GM23338 (cell line): ENCODE measurements around the gene GRHL3. TPM values are rescaled to one million over a fixed set of nuclear protein-coding genes. Genes with fewer than 3 reads are reported as not detected.

ENCODE experiments used
- ATAC-seq: fragments of 200-7000 bp; cut with Tn5 transposase; 3 replicates; pipeline ENCODE4 v1.9.1; 2020
- DNase-seq: peaks from one replicate; pipeline ENCODE4 v3.0.0-alpha.2; 2015; ENCODE audit warnings: low spot score
- H2AFZ ChIP-seq: fragments of 200-600 bp; sonication (generic); 2 replicates; pipeline ENCODE4 v1.8.0; 2016; ENCODE audit warnings: antibody characterized with exemption, mild to moderate bottlenecking, moderate library complexity
- H3F3A ChIP-seq: fragments of 200-600 bp; sonication (generic); replicated peaks from 2 replicates; pipeline ENCODE4 v1.8.0; 2017; ENCODE audit warnings: antibody characterized with exemption, mixed run types, low read depth
- H3K27ac ChIP-seq: fragments of 200-600 bp; sonication (generic); 2 replicates; pipeline ENCODE4 v1.6.1; 2016; ENCODE audit warnings: low read depth
- H3K27me3 ChIP-seq: fragments of 200-600 bp; sonication (generic); 2 replicates; pipeline ENCODE4 v1.8.0; 2016; ENCODE audit warnings: mild to moderate bottlenecking, mixed run types, moderate library complexity; ENCODE audit not compliant: insufficient read depth
- H3K36me3 ChIP-seq: fragments of 200-600 bp; sonication (generic); 2 replicates; pipeline ENCODE4 v1.8.0; 2016; ENCODE audit warnings: mild to moderate bottlenecking; ENCODE audit not compliant: insufficient read depth
- H3K4me1 ChIP-seq: fragments of 200-600 bp; sonication (generic); 2 replicates; pipeline ENCODE4 v1.8.0; 2016; ENCODE audit warnings: mild to moderate bottlenecking, moderate library complexity; ENCODE audit not compliant: insufficient read depth
- H3K4me2 ChIP-seq: fragments of 200-600 bp; sonication (generic); 2 replicates; pipeline ENCODE4 v1.7.1; 2017; ENCODE audit warnings: mixed run types
- H3K4me3 ChIP-seq: fragments of 200-600 bp; sonication (generic); 2 replicates; pipeline ENCODE4 v1.6.1; 2016; ENCODE audit warnings: mixed run types
- H3K79me2 ChIP-seq: fragments of 200-600 bp; sonication (generic); replicated peaks from 2 replicates; pipeline ENCODE4 v1.8.0; 2017; ENCODE audit warnings: mild to moderate bottlenecking; ENCODE audit not compliant: insufficient read depth
- H3K9me2 ChIP-seq: fragments of 200-600 bp; sonication (generic); 2 replicates; pipeline ENCODE4 v1.8.0; 2017; ENCODE audit not compliant: insufficient read depth
- H4K20me1 ChIP-seq: fragments of 200-600 bp; sonication (generic); replicated peaks from 2 replicates; pipeline ENCODE4 v1.8.0; 2017; ENCODE audit warnings: mild to moderate bottlenecking; ENCODE audit not compliant: insufficient read depth
- H3K27ac Mint-ChIP-seq: 2 replicates; pipeline ENCODE4 v1.8.0; 2020; ENCODE audit warnings: inconsistent platforms, mild to moderate bottlenecking, moderate library complexity, mixed read lengths
- H3K27me3 Mint-ChIP-seq: 3 replicates; pipeline ENCODE4 v1.8.0; 2022; ENCODE audit warnings: low read depth, mild to moderate bottlenecking, moderate library complexity, mixed read lengths, inconsistent platforms; ENCODE audit not compliant: insufficient read depth, poor library complexity
- H3K36me3 Mint-ChIP-seq: 3 replicates; pipeline ENCODE4 v1.8.0; 2021; ENCODE audit warnings: low read depth, mild to moderate bottlenecking, inconsistent platforms, moderate library complexity, mixed read lengths
- H3K4me1 Mint-ChIP-seq: 3 replicates; pipeline ENCODE4 v1.8.0; 2020; ENCODE audit warnings: mild to moderate bottlenecking, inconsistent platforms, mixed read lengths
- H3K4me3 Mint-ChIP-seq: 3 replicates; pipeline ENCODE4 v1.8.0; 2021; ENCODE audit warnings: moderate library complexity, mild to moderate bottlenecking, inconsistent platforms, mixed read lengths
- H3K9me3 Mint-ChIP-seq: 3 replicates; pipeline ENCODE4 v1.8.0; 2020; ENCODE audit warnings: moderate library complexity, mild to moderate bottlenecking, inconsistent platforms, mixed read lengths
- CREB1 ChIP-seq: fragments of 250-450 bp; sonication (Bioruptor Pico); IDR thresholded peaks from 2 replicates; pipeline ENCODE4 v1.5.0; 2020; ENCODE audit warnings: low read depth, mild to moderate bottlenecking, moderate library complexity
- EZH2 ChIP-seq: fragments of 200-600 bp; sonication (generic); IDR thresholded peaks from one replicate; pipeline ENCODE4 v1.8.0; 2017; ENCODE audit warnings: antibody characterized with exemption, mild to moderate bottlenecking, low read depth; ENCODE audit not compliant: unreplicated experiment
- EZH2phosphoT487 ChIP-seq: fragments of 200-600 bp; sonication (generic); IDR thresholded peaks from one replicate; pipeline ENCODE4 v1.8.1; 2018; ENCODE audit warnings: antibody characterized with exemption; ENCODE audit not compliant: unreplicated experiment
- JUNB ChIP-seq: IDR thresholded peaks from one replicate; pipeline ENCODE4 v1.6.1; 2016; ENCODE audit warnings: antibody characterized with exemption; ENCODE audit not compliant: unreplicated experiment
- NANOG ChIP-seq: IDR thresholded peaks from 2 replicates; pipeline ENCODE4 v1.6.1; 2016; ENCODE audit warnings: antibody characterized with exemption, borderline replicate concordance
- STAT1 ChIP-seq: IDR thresholded peaks from one replicate; pipeline ENCODE4 v1.6.1; 2016; ENCODE audit warnings: antibody characterized with exemption; ENCODE audit not compliant: unreplicated experiment
- ZNF114 ChIP-seq: fragments of 250-450 bp; sonication (Bioruptor Pico); IDR thresholded peaks from 2 replicates; pipeline ENCODE4 v1.5.0; 2020; ENCODE audit warnings: mild to moderate bottlenecking, moderate library complexity
- ZNF331 ChIP-seq: fragments of 250-450 bp; sonication (Bioruptor Pico); IDR thresholded peaks from 2 replicates; pipeline ENCODE4 v1.5.0; 2020; ENCODE audit warnings: low read depth, mild to moderate bottlenecking, moderate library complexity
- polyA plus RNA-seq: library from polyadenylated mRNA; unstranded; fragments of >200 nt; fragmentation: Nextera tagmentation; extraction: Ambion mirVana; gene quantifications from 2 replicates; pipeline ENCODE4 v1.2.1, GENCODE V29; 2016
- total RNA-seq: library from RNA; depleted of rRNA; stranded (reverse); fragments of >200 nt; shearing (Covaris generic); gene quantifications from 2 replicates; pipeline ENCODE4 v1.2.3, GENCODE V29; 2014
- TF ChIP-seq, protein P1 (sequence below): IDR thresholded peaks from one replicate; pipeline ENCODE4 v1.6.1; 2018; ENCODE audit warnings: antibody characterized with exemption; ENCODE audit not compliant: unreplicated experiment
- TF ChIP-seq, protein P2 (sequence below): IDR thresholded peaks from 2 replicates; pipeline ENCODE4 v1.6.1; 2016; ENCODE audit warnings: antibody characterized with exemption

GRHL3 gene
- total and polyA plus RNA-seq, 2 experiments from 2014 or later: 0.78 to 1.1 TPM

DNA sequence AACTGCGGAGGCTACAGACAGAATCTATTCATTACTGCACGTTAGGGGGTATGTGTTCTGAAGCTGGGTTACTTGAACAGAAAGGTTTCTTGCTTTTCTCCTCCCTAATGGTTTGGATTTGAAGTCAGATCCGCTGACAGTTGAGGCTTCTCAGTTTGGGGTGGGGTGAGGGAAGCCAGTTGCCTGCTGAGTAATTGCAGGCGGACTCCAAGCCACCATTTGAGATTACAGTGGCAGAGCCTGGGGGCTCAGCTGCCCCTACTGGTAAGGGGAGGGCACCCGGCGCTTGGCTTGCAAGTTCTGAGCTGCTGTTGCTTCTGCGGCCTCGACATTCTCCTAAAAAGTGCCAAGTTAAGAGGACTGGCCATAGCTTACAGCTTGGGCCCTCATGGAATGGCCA is 2.0 kb downstream of the GRHL3 start:
- no peaks in the 10 kb centered on the region for H3K36me3 ChIP-seq
- peaks cover 8% of the 10 kb centered on the region; the same call in 1 of the 2 replicates for H3F3A ChIP-seq
- Mint-ChIP-seq H3K9me3 (no peaks in the 10 kb centered on the region), H3K36me3 (no peaks in the 10 kb centered on the region), H3K4me3 (peak overlapping the region; percentile 59), H3K27ac (no peak overlapping the region), H3K27me3 (peaks cover 43% of the 10 kb centered on the region), H3K4me1 (peaks cover 46% of the 10 kb centered on the region)
- H3K4me1 ChIP-seq: peaks cover 32% of the 10 kb centered on the region
- H3K27me3 ChIP-seq: peaks cover 46% of the 10 kb centered on the region
- H3K9me2 ChIP-seq: no peaks in the 10 kb centered on the region
- no peaks in the 10 kb centered on the region for H3K79me2 ChIP-seq
- ATAC-seq: no peak; the same call in 2 of the 3 replicates
- no peak for TF ChIP-seq EZH2
- TF ChIP-seq, protein P1, sequence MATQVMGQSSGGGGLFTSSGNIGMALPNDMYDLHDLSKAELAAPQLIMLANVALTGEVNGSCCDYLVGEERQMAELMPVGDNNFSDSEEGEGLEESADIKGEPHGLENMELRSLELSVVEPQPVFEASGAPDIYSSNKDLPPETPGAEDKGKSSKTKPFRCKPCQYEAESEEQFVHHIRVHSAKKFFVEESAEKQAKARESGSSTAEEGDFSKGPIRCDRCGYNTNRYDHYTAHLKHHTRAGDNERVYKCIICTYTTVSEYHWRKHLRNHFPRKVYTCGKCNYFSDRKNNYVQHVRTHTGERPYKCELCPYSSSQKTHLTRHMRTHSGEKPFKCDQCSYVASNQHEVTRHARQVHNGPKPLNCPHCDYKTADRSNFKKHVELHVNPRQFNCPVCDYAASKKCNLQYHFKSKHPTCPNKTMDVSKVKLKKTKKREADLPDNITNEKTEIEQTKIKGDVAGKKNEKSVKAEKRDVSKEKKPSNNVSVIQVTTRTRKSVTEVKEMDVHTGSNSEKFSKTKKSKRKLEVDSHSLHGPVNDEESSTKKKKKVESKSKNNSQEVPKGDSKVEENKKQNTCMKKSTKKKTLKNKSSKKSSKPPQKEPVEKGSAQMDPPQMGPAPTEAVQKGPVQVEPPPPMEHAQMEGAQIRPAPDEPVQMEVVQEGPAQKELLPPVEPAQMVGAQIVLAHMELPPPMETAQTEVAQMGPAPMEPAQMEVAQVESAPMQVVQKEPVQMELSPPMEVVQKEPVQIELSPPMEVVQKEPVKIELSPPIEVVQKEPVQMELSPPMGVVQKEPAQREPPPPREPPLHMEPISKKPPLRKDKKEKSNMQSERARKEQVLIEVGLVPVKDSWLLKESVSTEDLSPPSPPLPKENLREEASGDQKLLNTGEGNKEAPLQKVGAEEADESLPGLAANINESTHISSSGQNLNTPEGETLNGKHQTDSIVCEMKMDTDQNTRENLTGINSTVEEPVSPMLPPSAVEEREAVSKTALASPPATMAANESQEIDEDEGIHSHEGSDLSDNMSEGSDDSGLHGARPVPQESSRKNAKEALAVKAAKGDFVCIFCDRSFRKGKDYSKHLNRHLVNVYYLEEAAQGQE: no peak
- no peak for TF ChIP-seq STAT1
- DNase-seq: no peak
- H3K4me3 ChIP-seq: peak overlapping the region; percentile 83
- no peak overlapping the region for H3K27ac ChIP-seq
- H4K20me1 ChIP-seq: no peaks in the 10 kb centered on the region
- peak overlapping the region; percentile 90 for H2AFZ ChIP-seq
- H3K4me2 ChIP-seq: peak overlapping the region; percentile 78

DNA sequence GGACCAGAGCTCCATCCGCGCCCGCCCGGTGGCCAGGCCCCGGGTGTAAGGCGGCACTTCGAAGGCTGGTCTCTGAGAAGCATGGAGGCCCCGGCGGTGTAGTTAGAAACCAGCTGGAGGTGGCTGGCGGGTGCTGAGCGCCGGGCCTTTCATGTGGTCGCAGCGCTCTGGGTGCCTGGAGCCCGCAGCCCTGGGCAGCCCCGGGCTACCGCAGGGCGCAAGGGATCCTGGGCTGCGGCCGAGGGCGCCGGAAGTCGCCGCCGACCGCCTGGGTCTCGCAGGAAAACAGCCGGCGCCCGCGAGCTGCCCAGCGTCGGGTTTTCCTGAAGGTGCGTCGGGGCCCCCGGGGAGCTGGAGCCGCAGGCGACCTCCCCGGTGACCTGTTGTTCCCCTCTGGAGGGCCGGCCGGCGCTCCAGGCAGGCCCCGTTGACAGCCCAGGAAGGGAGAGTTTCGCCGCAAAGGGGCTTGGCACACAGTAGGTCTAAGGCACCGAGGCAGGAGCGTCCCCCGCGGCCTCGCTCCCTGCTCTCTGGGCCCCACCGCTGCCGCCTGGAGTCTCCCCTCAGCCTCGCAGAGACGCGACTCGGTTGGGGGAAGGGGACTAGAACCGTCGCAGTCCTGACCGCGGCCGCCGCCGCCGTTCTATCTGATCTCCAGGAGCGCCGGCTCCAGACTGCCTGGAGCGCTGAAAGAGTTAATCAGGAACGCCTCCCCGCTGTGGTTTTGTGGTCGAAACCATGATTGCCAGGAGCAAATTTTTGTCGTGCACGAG is 2.7 kb downstream of the GRHL3 start:
- H3K27me3 Mint-ChIP-seq: peaks cover 43% of the 10 kb centered on the region
- no peak overlapping the region for H3K27ac ChIP-seq
- peak overlapping the region; percentile 90 for H2AFZ ChIP-seq
- TF ChIP-seq, protein P1: no peak
- no peak for TF ChIP-seq CREB1
- no peak for TF ChIP-seq JUNB
- TF ChIP-seq STAT1: no peak
- no peak for TF ChIP-seq EZH2phosphoT487
- no peak for TF ChIP-seq ZNF331 (CRISPR knock-in tag)
- TF ChIP-seq EZH2: peak; percentile 61
- TF ChIP-seq NANOG: no peak
- no peak for TF ChIP-seq ZNF114 (CRISPR knock-in tag)
- TF ChIP-seq, protein P2, sequence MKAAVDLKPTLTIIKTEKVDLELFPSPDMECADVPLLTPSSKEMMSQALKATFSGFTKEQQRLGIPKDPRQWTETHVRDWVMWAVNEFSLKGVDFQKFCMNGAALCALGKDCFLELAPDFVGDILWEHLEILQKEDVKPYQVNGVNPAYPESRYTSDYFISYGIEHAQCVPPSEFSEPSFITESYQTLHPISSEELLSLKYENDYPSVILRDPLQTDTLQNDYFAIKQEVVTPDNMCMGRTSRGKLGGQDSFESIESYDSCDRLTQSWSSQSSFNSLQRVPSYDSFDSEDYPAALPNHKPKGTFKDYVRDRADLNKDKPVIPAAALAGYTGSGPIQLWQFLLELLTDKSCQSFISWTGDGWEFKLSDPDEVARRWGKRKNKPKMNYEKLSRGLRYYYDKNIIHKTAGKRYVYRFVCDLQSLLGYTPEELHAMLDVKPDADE: no peak

More for the DNA sequence above, 2.7 kb downstream of the GRHL3 start:
- no peaks in the 10 kb centered on the region for H3K9me2 ChIP-seq
- H3K36me3 ChIP-seq: no peaks in the 10 kb centered on the region
- Mint-ChIP-seq H3K4me1 (peaks cover 43% of the 10 kb centered on the region), H3K4me3 (peak overlapping the region; percentile 86), H3K9me3 (no peaks in the 10 kb centered on the region), H3K36me3 (no peaks in the 10 kb centered on the region), H3K27ac (no peak overlapping the region)
- no peaks in the 10 kb centered on the region for H3K79me2 ChIP-seq
- peak; percentile 78 for DNase-seq
- peaks cover 32% of the 10 kb centered on the region for H3K4me1 ChIP-seq
- H3K4me2 ChIP-seq: peak overlapping the region; percentile 78
- ATAC-seq: peak; percentile 71
- peaks cover 46% of the 10 kb centered on the region for H3K27me3 ChIP-seq
- peaks cover 8% of the 10 kb centered on the region; the same call in 1 of the 2 replicates for H3F3A ChIP-seq
- no peaks in the 10 kb centered on the region for H4K20me1 ChIP-seq
- peak overlapping the region; percentile 83 for H3K4me3 ChIP-seq
